Small intestine (tissue), 7 donors: ENCODE measurements around the gene CCDC85A. TPM values are rescaled to one million over a fixed set of nuclear protein-coding genes. Genes with fewer than 3 reads are reported as not detected.

Experiments
- DNase-seq, 2 donors: peaks; one replicate each; pipeline versions ENCODE4 v3.0.0 to v3.0.0-alpha.2; 2013
- FAIRE-seq: peaks from 2 replicates; lab custom pipeline; 2012; peaks lifted over from hg19 to GRCh38; lab: Jason Lieb, UNC
- H3K27ac ChIP-seq, 3 donors: one replicate each; pipeline ENCODE4 v1.5.1; 2013; ENCODE audit warnings: low read length in 2 of 3, mild to moderate bottlenecking in 2 of 3, control low read depth in 1 of 3, inconsistent platforms in 1 of 3, low read depth in 1 of 3, moderate library complexity in 1 of 3
- H3K27me3 ChIP-seq, 3 donors: one replicate each; pipeline ENCODE4 v1.6.1; 2013; ENCODE audit warnings: low read length in 3 of 3, inconsistent platforms in 1 of 3; ENCODE audit not compliant: control insufficient read depth in 3 of 3, insufficient read depth in 3 of 3
- H3K36me3 ChIP-seq, 3 donors: one replicate each; pipeline ENCODE4 v1.6.1; 2013; ENCODE audit warnings: low read length in 3 of 3, inconsistent platforms in 1 of 3, low read depth in 1 of 3, mild to moderate bottlenecking in 1 of 3, moderate library complexity in 1 of 3; ENCODE audit not compliant: control insufficient read depth in 3 of 3, insufficient read depth in 2 of 3
- H3K4me1 ChIP-seq, 3 donors: one replicate each; pipeline ENCODE4 v1.6.1; 2013; ENCODE audit warnings: low read length in 2 of 3, inconsistent platforms in 1 of 3, low read depth in 1 of 3, mild to moderate bottlenecking in 1 of 3, moderate library complexity in 1 of 3; ENCODE audit not compliant: control insufficient read depth in 3 of 3, insufficient read depth in 2 of 3
- H3K4me3 ChIP-seq, 3 donors: one replicate each; pipeline ENCODE4 v1.5.1; 2013; ENCODE audit warnings: low read length in 3 of 3, control low read depth in 1 of 3, inconsistent platforms in 1 of 3, low read depth in 1 of 3, mild to moderate bottlenecking in 1 of 3, moderate library complexity in 1 of 3
- H3K9me3 ChIP-seq, 2 donors: one replicate each; pipeline ENCODE4 v1.6.1; 2013; ENCODE audit warnings: low read depth in 1 of 2, low read length in 1 of 2; ENCODE audit not compliant: control insufficient read depth in 2 of 2, insufficient read depth in 1 of 2
- WGBS, 3 donors: extraction: QIAGEN DNeasy Blood & Tissue Kit; methylation state at CpG; one replicate each; pipeline ENCODE4 v1.1.7; 2013; 5-methylcytosine and 5-hydroxymethylcytosine counted together
- polyA plus RNA-seq, 4 donors: library from polyadenylated mRNA; stranded (reverse) in 3 of 4; unstranded in 1 of 4; fragments of 200-250 nt in 3 of 4; fragments of 120-200 nt in 1 of 4; gene quantifications; one replicate each; pipeline versions ENCODE4 v1.2.1 to v1.2.3, GENCODE V29; 2013
- donor health status: healthy with polysubstance abuse.
- donor health status: control.
- donor health status: control.
- donor health status: Bipolar disorder and iron deficiency.
- donor health status: healthy.

Gene CCDC85A
- polyA plus RNA-seq, 4 donors, result 1.2 to 1.7 TPM; not detected in 2

DNA sequence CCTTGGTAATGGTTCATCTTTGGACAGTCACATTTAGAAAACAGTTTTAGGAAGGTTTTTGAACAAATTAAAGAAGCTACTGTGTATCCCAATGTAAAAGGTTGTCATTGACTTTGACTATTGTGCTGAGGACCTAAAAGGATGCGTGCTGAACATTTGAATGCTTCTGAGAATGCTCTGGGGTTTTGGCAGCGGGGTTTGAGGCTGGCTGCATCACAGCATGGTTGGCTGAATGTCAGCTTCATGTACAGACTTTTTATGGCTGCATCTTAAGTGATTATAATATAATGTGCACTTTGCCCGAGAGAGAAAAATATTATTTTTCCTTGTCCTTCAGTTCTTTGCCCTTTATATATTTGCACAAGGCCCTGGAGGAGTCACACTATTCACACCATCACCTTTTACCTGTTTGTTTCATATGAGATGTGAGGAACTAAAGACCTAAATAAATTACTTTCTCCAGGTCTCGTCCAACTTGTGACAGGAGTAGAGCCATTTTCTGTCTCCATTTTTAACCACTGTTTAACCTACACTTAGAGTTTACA is 125.9 kb downstream of the CCDC85A start:
- Histone ChIP-seq H3K4me3 (no peak overlapping the region), H3K4me1 (peaks cover 0 to 19% (median 2%) of the 10 kb centered on the region in 3 donors), H3K36me3 (no peaks in the 10 kb centered on the region), H3K27me3 (no peaks in the 10 kb centered on the region), H3K9me3 (no peaks in the 10 kb centered on the region), H3K27ac (peak overlapping the region in 1 of 3 donors; percentile 63)
- WGBS, 3 donors, result 27 to 55% (median 47%) methylated on average over 4 of the region's 4 CpGs
- no peak for FAIRE-seq
- DNase-seq, result peak; percentile 15 to 55

DNA sequence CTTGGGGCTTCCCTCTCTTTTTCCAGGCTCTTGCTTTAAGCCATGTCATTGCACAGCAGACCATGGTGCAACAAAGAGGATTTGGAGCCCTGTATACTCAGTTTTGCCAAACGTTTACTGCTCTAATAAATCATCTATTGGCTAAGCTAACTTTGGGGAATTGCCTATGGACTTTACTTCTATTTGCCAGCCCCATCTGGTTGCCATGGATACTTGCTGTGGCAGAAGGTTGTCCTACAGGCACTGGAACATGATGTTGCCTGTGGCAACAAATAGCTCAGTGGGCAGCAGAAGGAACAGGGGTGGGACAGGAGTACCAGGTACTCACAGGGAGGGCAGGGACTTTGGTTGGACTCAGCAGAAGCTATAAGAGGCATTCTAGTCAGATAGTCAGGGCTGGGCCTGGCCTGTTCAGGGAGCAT is 129.7 kb downstream of the CCDC85A start:
- Histone ChIP-seq H3K4me3 (no peak overlapping the region), H3K36me3 (no peaks in the 10 kb centered on the region), H3K4me1 (peaks cover 0 to 19% (median 2%) of the 10 kb centered on the region in 3 donors), H3K27me3 (no peaks in the 10 kb centered on the region), H3K27ac (peak overlapping the region in 1 of 3 donors; percentile 51), H3K9me3 (no peaks in the 10 kb centered on the region)
- DNase-seq (peak; percentile 66 to 90), FAIRE-seq (no peak)
- whole genome bisulfite sequencing, 3 donors, result 3 to 22% (median 19%) methylated on average over 1 of the region's 1 CpG

DNA sequence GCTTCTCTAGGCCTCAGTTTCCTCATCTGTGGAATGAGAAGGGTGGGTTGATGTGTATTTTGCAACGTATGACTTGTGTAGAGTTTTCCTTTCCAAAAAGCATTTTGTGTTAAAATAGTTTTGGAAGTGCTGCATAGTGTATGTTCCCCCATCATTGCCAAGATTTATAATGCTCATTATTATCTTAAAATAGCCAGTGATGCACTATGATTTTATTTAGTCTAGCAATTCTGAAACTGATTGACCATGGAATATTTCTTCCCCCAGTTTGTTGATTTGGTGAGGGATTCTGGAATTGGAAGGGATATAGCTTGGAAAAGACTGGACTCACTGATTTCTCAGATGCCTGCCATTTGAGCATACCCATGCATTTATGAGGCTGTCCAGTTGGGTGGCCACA is 130.6 kb downstream of the CCDC85A start:
- Histone ChIP-seq H3K27me3 (no peaks in the 10 kb centered on the region), H3K4me3 (no peak overlapping the region), H3K4me1 (peaks cover 0 to 19% (median 2%) of the 10 kb centered on the region in 3 donors), H3K9me3 (no peaks in the 10 kb centered on the region), H3K27ac (peak overlapping the region in 1 of 3 donors; percentile 51), H3K36me3 (no peaks in the 10 kb centered on the region)
- no peak for DNase-seq
- WGBS, 3 donors, result 57 to 69% (median 67%) methylated on average over 1 of the region's 1 CpG
- FAIRE-seq, result no peak

DNA sequence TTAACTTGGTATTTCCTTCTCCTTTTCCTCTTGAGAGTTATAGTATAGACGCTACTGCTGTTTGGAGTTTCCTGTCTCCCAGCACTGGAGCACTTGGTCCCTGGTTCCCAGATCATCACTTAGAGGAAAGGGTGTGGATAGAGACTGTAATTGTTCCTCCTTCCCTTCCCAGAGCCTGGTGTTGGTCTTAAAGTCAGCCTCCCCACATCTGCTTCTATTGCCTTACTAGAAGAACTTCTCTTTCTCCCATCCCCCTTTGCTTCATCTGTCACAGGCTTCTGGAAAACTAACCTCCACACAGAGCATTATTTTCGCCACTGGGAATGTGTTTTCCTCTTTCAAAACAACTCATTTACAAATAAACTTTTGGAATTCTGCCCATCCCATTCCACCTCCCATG is 131.0 kb downstream of the CCDC85A start:
- FAIRE-seq (no peak), DNase-seq (no peak)
- Histone ChIP-seq H3K9me3 (no peaks in the 10 kb centered on the region), H3K36me3 (no peaks in the 10 kb centered on the region), H3K27me3 (no peaks in the 10 kb centered on the region), H3K27ac (no peak overlapping the region), H3K4me3 (no peak overlapping the region), H3K4me1 (peaks cover 0 to 15% (median 2%) of the 10 kb centered on the region in 3 donors)
- 44 to 79% (median 52%) methylated on average over 2 of the region's 2 CpGs for WGBS, 3 donors

DNA sequence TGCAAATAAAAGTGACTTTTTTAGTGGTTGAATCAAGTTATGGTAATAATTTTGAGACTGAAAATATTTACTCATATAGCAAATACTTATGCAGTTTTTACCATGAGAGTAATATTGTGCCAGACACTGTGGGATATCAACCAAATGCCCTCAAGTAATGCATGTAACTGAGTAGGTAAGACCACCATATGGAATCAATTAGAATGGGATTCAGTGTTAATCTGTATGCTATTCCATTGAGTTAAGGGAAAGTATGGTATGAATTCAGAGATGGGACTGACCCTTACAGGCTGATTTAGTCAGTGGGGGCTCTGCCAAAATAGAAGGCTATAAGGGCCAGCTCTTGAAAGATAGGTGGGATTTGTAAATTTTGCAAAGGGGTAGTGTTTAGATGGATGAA is 131.6 kb downstream of the CCDC85A start:
- peaks cover 0 to 9% (median 2%) of the 10 kb centered on the region in 3 donors for H3K4me1 ChIP-seq
- H3K27me3 ChIP-seq, result no peaks in the 10 kb centered on the region
- no peaks in the 10 kb centered on the region for H3K36me3 ChIP-seq
- FAIRE-seq, result no peak
- no peaks in the 10 kb centered on the region for H3K9me3 ChIP-seq
- no peak for DNase-seq
- no peak overlapping the region for H3K4me3 ChIP-seq
- H3K27ac ChIP-seq, result no peak overlapping the region

DNA sequence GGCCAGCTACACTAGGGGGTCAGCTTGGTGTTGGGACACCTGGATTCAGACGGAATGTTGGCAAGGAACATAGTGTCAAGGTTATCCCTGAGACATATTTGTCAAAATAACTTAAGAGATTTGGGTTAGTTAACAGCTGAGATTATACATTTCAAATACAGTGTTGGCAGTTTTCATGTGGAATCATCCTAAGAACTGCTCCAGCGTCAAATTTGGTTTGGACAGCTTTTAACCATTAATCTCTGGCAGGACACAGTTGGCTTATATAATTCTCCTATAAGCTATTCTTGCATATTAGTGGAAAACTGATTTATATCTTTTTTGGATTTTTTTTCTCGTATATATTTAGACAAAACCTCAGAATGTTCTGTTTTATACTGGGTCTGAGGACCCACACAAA is 132.2 kb downstream of the CCDC85A start:
- Histone ChIP-seq H3K9me3 (no peaks in the 10 kb centered on the region), H3K27me3 (no peaks in the 10 kb centered on the region), H3K36me3 (no peaks in the 10 kb centered on the region), H3K4me3 (no peak overlapping the region), H3K4me1 (peaks cover 0 to 9% (median 2%) of the 10 kb centered on the region in 3 donors), H3K27ac (no peak overlapping the region)
- DNase-seq (no peak), FAIRE-seq (no peak)
- 80 to 90% (median 81%) methylated on average over 3 of the region's 3 CpGs for WGBS, 3 donors

DNA sequence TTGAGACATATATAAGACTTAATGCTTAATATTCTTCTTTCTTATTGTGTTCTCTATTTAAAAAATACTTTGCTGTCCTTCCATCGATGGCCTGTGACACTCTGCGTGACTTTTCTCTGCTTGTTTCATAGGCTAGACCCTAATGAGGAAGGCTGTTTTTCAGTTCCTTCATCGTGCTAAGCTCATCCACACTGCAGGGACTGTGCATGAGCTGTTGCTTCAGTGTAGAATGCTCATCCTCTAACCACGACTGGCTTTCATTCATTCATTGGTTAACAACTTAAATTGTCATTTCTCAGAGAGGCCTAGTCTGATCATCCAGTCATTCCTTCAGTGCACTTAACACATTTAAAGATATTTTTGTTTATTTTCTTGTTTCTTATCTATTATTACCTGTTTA is 134.4 kb downstream of the CCDC85A start:
- FAIRE-seq (no peak), DNase-seq (no peak)
- Histone ChIP-seq H3K36me3 (no peaks in the 10 kb centered on the region), H3K9me3 (no peaks in the 10 kb centered on the region), H3K27me3 (no peaks in the 10 kb centered on the region), H3K4me3 (no peak overlapping the region), H3K4me1 (peaks cover 0 to 9% (median 2%) of the 10 kb centered on the region in 3 donors), H3K27ac (no peak overlapping the region)
- 84 to 88% (median 86%) methylated on average over 4 of the region's 4 CpGs for WGBS, 3 donors

DNA sequence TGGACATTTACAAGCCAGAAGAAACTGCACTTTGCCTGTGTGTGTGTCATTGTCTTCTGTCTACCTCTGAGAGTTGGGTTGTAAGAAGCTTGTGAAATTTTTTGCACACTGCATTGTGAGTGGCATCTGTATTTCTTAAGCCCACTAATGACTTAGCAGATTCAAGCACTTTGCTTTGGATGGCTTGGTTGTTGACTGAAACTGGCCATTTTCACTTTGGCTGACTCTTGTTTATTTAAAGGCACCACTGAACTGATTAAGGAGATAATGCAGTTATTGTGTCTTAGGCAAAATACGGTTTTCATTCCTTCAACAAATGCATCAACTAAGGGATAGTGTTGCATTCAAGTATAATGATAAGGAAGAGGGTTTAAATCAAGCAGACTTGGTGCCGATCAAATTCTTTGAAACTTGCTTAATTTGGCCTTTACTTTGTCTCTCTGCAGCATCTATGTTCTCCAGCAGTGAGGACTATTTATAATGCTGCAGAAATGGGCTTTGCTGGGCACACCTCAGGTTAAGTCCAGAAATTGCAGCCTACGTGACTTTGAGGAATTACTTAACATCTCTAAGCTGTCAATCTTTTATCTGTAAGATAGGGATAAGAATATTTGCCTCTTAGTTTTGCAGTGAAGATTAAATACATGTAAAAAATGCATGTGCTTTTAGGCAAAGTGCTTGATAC is 142.0 kb downstream of the CCDC85A start:
- H3K36me3 ChIP-seq, result no peaks in the 10 kb centered on the region
- DNase-seq, result no peak
- no peak overlapping the region for H3K27ac ChIP-seq
- no peaks in the 10 kb centered on the region for H3K4me1 ChIP-seq
- H3K9me3 ChIP-seq, result no peaks in the 10 kb centered on the region
- FAIRE-seq, result no peak
- H3K27me3 ChIP-seq, result no peaks in the 10 kb centered on the region
- no peak overlapping the region for H3K4me3 ChIP-seq
- 51 to 59% (median 52%) methylated on average over 3 of the region's 3 CpGs for WGBS, 3 donors
